Neural cell (in vitro differentiated cells): ENCODE data around the gene ADCY5. TPM values are rescaled to one million over a fixed set of nuclear protein-coding genes. Genes with fewer than 3 reads are reported as not detected.

ENCODE experiments used
- H2AFZ ChIP-seq: fragments of 200-600, 300-800 bp; sonication (generic), shearing (Covaris generic); 2 replicates; pipeline ENCODE4 v1.6.0; 2014; ENCODE audit warnings: low read depth, mild to moderate bottlenecking, antibody characterized with exemption, low read length, moderate library complexity
- H3F3A ChIP-seq: fragments of 200-600 bp; shearing (Covaris generic); 2 replicates; pipeline ENCODE4 v1.6.1; 2016; ENCODE audit warnings: mild to moderate bottlenecking, moderate library complexity, mixed read lengths, antibody characterized with exemption, low read length; ENCODE audit not compliant: insufficient read depth, poor library complexity, severe bottlenecking
- H3K27ac ChIP-seq: fragments of 200-600, 300-800 bp; sonication (generic), shearing (Covaris generic); 2 replicates; pipeline ENCODE4 v1.5.1; 2014; ENCODE audit warnings: mild to moderate bottlenecking, low read length, moderate library complexity
- H3K27me3 ChIP-seq: fragments of 300-800, 200-600 bp; sonication (generic), shearing (Covaris generic); 2 replicates; pipeline ENCODE4 v1.6.0; 2014; ENCODE audit warnings: mild to moderate bottlenecking, low read depth, low read length, moderate library complexity; ENCODE audit not compliant: insufficient read depth
- H3K36me3 ChIP-seq: fragments of 300-800, 200-600 bp; sonication (generic), shearing (Covaris generic); 2 replicates; pipeline ENCODE4 v1.5.1; 2014; ENCODE audit warnings: mild to moderate bottlenecking, antibody characterized with exemption, low read length, moderate library complexity; ENCODE audit not compliant: insufficient read depth
- H3K4me2 ChIP-seq: fragments of 300-800, 200-600 bp; sonication (generic), shearing (Covaris generic); 2 replicates; pipeline ENCODE4 v1.6.0; 2014; ENCODE audit warnings: mild to moderate bottlenecking, low read length
- H3K4me3 ChIP-seq: fragments of 300-800, 200-600 bp; sonication (generic), shearing (Covaris generic); 2 replicates; pipeline ENCODE4 v1.5.1; 2014; ENCODE audit warnings: mild to moderate bottlenecking, low read length, moderate library complexity
- H3K79me2 ChIP-seq: fragments of 200-600 bp; shearing (Covaris generic); replicated peaks from 2 replicates; pipeline ENCODE4 v1.6.0; 2014; ENCODE audit warnings: mild to moderate bottlenecking, low read length, moderate library complexity; ENCODE audit not compliant: insufficient read depth
- H3K9ac ChIP-seq: fragments of 300-800, 200-600 bp; sonication (generic), shearing (Covaris generic); 2 replicates; pipeline ENCODE4 v1.6.1; 2016; ENCODE audit warnings: mild to moderate bottlenecking, low read length, mixed read lengths
- H3K9me2 ChIP-seq: fragments of 200-600 bp; shearing (Covaris generic); 2 replicates; pipeline ENCODE4 v1.6.1; 2016; ENCODE audit warnings: mild to moderate bottlenecking, low read length, mixed read lengths; ENCODE audit not compliant: insufficient read depth
- H3K9me3 ChIP-seq: fragments of 200-600, 300-800 bp; sonication (generic), shearing (Covaris generic); 2 replicates; pipeline ENCODE4 v1.6.1; 2016; ENCODE audit warnings: mild to moderate bottlenecking, mixed run types, low read length, moderate library complexity, mixed read lengths
- H4K20me1 ChIP-seq: fragments of 200-600 bp; shearing (Covaris generic); 2 replicates; pipeline ENCODE4 v1.6.1; 2016; ENCODE audit warnings: mild to moderate bottlenecking, mixed run types; ENCODE audit not compliant: insufficient read depth
- CTCF ChIP-seq: fragments of 450-650 bp; IDR thresholded peaks from 2 replicates; pipeline ENCODE4 v1.5.1; 2014; ENCODE audit warnings: antibody characterized with exemption, mild to moderate bottlenecking, moderate library complexity; ENCODE audit not compliant: poor library complexity, severe bottlenecking
- EP300 ChIP-seq: fragments of 450-650 bp; conservative IDR thresholded peaks from 2 replicates; pipeline ENCODE4 v1.6.1; 2014; ENCODE audit warnings: antibody characterized with exemption, mild to moderate bottlenecking, moderate library complexity; ENCODE audit not compliant: poor library complexity, severe bottlenecking
- EZH2 ChIP-seq: fragments of 200-600, 300-800 bp; shearing (Covaris generic), sonication (generic); IDR thresholded peaks from 2 replicates; pipeline ENCODE4 v1.6.1; 2014; ENCODE audit warnings: antibody characterized with exemption, low read length, borderline replicate concordance, mild to moderate bottlenecking; ENCODE audit not compliant: insufficient read depth, poor library complexity, severe bottlenecking
- MXI1 ChIP-seq: fragments of 450-650 bp; conservative IDR thresholded peaks from 2 replicates; pipeline ENCODE4 v1.6.1; 2014; ENCODE audit warnings: antibody characterized with exemption, mild to moderate bottlenecking; ENCODE audit not compliant: poor library complexity, severe bottlenecking
- POLR2AphosphoS5 ChIP-seq: IDR thresholded peaks from 2 replicates; pipeline ENCODE4 v1.6.1; 2012
- RAD21 ChIP-seq: fragments of 450-650 bp; conservative IDR thresholded peaks from 2 replicates; pipeline ENCODE4 v1.6.1; 2014; ENCODE audit warnings: antibody characterized with exemption, mild to moderate bottlenecking, moderate library complexity
- SMC3 ChIP-seq: fragments of 450-650 bp; conservative IDR thresholded peaks from 2 replicates; pipeline ENCODE4 v1.6.1; 2014; ENCODE audit warnings: antibody characterized with exemption, mild to moderate bottlenecking, moderate library complexity; ENCODE audit not compliant: poor library complexity
- polyA plus RNA-seq: library from polyadenylated mRNA; depleted of rRNA; stranded (reverse); fragments of >200 nt; gene quantifications from 2 replicates; pipeline ENCODE4 v1.2.3, GENCODE V29; 2014
- TF ChIP-seq, protein P1 (sequence below): IDR thresholded peaks from 2 replicates; pipeline ENCODE4 v1.6.1; 2012; ENCODE audit warnings: borderline replicate concordance

Gene ADCY5
- polyA plus RNA-seq, 1 donor from 2014 or later = 7.7 TPM

- Histone ChIP-seq H3K36me3 (no peaks in the 10 kb centered on the region), H3K9ac (no peak overlapping the region), H3F3A (no peaks in the 10 kb centered on the region), H3K4me3 (no peak overlapping the region), H3K27ac (no peak overlapping the region), H3K4me2 (no peak overlapping the region), H3K27me3 (no peaks in the 10 kb centered on the region), H3K9me2 (no peaks in the 10 kb centered on the region), H2AFZ (no peak overlapping the region), H3K79me2 (no peaks in the 10 kb centered on the region), H3K9me3 (no peaks in the 10 kb centered on the region), H4K20me1 (no peaks in the 10 kb centered on the region)
- TF ChIP-seq MXI1 (no peak), SMC3 (no peak), CTCF (no peak), RAD21 (no peak), EZH2 (no peak), POLR2AphosphoS5 (no peak), EP300 (no peak)
- TF ChIP-seq, protein P1, sequence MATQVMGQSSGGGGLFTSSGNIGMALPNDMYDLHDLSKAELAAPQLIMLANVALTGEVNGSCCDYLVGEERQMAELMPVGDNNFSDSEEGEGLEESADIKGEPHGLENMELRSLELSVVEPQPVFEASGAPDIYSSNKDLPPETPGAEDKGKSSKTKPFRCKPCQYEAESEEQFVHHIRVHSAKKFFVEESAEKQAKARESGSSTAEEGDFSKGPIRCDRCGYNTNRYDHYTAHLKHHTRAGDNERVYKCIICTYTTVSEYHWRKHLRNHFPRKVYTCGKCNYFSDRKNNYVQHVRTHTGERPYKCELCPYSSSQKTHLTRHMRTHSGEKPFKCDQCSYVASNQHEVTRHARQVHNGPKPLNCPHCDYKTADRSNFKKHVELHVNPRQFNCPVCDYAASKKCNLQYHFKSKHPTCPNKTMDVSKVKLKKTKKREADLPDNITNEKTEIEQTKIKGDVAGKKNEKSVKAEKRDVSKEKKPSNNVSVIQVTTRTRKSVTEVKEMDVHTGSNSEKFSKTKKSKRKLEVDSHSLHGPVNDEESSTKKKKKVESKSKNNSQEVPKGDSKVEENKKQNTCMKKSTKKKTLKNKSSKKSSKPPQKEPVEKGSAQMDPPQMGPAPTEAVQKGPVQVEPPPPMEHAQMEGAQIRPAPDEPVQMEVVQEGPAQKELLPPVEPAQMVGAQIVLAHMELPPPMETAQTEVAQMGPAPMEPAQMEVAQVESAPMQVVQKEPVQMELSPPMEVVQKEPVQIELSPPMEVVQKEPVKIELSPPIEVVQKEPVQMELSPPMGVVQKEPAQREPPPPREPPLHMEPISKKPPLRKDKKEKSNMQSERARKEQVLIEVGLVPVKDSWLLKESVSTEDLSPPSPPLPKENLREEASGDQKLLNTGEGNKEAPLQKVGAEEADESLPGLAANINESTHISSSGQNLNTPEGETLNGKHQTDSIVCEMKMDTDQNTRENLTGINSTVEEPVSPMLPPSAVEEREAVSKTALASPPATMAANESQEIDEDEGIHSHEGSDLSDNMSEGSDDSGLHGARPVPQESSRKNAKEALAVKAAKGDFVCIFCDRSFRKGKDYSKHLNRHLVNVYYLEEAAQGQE = no peak
Observed at GRCh38 chr3:123295901-123296250, 153.0 kb downstream of the ADCY5 start.

DNA sequence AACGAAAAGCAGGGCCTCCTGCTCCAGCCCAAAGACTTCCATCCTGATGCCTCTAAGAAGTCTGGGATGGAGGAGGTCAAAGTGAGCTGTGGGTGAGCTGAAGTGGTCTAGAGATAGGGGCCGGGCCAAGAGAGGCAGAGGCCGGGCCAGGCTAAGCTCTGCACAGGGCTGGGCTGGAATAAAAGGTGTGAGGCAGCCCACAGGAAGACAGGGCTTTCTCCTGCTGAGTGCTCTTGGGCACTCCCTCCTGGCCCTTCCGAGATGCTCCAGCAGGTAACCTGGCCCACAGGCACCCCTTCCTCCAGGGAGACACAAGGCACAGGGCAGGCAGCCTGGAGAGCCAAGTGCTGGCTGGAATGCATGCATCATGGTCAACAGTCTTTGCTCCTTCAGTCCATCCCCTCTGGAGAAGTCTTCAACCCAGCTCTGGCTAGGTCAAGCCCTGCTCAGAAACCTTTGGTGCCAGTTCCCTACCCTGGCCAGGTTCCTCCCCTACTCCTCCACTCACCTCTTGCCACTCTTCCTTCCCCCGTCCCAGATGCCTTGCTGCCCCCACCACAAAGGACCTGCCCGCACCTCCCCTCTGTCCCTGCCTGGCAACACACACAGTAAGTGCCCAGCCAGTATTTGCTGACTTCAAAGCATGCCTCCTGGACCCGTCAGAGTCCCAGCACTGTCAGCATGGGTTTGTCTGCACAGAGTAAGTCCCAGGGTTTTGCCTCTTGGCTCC is 153.6 kb downstream of the ADCY5 start:
- H4K20me1 ChIP-seq = no peaks in the 10 kb centered on the region
- no peaks in the 10 kb centered on the region for H3K79me2 ChIP-seq
- H3K27ac ChIP-seq = no peak overlapping the region
- no peak for TF ChIP-seq EP300
- no peak for TF ChIP-seq MXI1
- no peak for TF ChIP-seq POLR2AphosphoS5
- H3K4me3 ChIP-seq = no peak overlapping the region
- no peaks in the 10 kb centered on the region for H3K27me3 ChIP-seq
- no peaks in the 10 kb centered on the region for H3K9me2 ChIP-seq
- H3K9me3 ChIP-seq = no peaks in the 10 kb centered on the region
- H3K9ac ChIP-seq = no peak overlapping the region
- H2AFZ ChIP-seq = no peak overlapping the region
- H3F3A ChIP-seq = no peaks in the 10 kb centered on the region
- H3K36me3 ChIP-seq = no peaks in the 10 kb centered on the region
- no peak overlapping the region for H3K4me2 ChIP-seq
